Measurements from ENCODE around the gene PLB1.

DNA sequence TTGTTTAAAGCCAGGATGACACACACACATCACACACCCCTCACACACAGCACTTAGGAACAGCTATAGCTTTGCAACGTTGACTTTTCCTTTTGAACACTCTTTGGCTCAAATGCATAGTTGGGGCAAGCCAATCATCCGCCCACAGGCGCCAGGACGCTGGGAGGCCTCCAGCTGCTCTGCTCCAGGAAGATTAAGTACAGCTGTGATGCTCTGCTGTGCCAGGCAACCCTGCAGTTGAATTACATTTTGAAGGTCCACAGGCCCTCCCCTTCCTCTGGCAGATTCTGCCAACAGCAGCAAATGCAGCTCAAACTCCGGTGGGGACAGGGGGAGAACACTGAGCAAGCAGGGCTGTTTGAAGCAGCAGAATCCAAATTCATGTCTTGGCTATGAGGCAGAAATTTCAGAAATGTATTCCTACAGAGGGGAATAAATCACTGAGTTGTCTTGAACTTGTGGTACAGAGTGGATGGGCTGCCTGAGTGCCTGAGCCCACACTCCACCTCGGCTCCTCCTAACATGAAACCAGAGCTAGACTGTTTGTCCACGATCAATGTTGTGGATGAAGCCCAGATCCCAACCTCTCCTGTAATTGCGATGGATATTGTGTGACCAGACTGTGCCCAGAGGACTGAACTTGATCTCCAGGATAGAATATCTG, 169.3 kb downstream of the PLB1 start:
- no peak for TF ChIP-seq YY1 (IDR thresholded peaks at IDR 0.05; ENCODE audit: low read depth)
- no peak for TF ChIP-seq CREB1 (IDR thresholded peaks at IDR 0.05; ENCODE audit: low read depth)
- no peak for TF ChIP-seq TAF1 (IDR thresholded peaks at IDR 0.05; ENCODE audit: low read depth)
- no peak for TF ChIP-seq RAD21 (IDR thresholded peaks at IDR 0.05; ENCODE audit: low read depth)
- no peak for TF ChIP-seq ZBTB7A (IDR thresholded peaks at IDR 0.05; ENCODE audit: low read depth)
- TF ChIP-seq, protein P1, sequence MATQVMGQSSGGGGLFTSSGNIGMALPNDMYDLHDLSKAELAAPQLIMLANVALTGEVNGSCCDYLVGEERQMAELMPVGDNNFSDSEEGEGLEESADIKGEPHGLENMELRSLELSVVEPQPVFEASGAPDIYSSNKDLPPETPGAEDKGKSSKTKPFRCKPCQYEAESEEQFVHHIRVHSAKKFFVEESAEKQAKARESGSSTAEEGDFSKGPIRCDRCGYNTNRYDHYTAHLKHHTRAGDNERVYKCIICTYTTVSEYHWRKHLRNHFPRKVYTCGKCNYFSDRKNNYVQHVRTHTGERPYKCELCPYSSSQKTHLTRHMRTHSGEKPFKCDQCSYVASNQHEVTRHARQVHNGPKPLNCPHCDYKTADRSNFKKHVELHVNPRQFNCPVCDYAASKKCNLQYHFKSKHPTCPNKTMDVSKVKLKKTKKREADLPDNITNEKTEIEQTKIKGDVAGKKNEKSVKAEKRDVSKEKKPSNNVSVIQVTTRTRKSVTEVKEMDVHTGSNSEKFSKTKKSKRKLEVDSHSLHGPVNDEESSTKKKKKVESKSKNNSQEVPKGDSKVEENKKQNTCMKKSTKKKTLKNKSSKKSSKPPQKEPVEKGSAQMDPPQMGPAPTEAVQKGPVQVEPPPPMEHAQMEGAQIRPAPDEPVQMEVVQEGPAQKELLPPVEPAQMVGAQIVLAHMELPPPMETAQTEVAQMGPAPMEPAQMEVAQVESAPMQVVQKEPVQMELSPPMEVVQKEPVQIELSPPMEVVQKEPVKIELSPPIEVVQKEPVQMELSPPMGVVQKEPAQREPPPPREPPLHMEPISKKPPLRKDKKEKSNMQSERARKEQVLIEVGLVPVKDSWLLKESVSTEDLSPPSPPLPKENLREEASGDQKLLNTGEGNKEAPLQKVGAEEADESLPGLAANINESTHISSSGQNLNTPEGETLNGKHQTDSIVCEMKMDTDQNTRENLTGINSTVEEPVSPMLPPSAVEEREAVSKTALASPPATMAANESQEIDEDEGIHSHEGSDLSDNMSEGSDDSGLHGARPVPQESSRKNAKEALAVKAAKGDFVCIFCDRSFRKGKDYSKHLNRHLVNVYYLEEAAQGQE (IDR thresholded peaks at IDR 0.05; ENCODE audit: low read depth): no peak
- TF ChIP-seq TEAD4 (IDR thresholded peaks at IDR 0.05): no peak
- no peak for TF ChIP-seq MAX (IDR thresholded peaks at IDR 0.05)
